NCI-H2227 (cell line): ENCODE data around the gene EFCAB11.

ENCODE experiments used
- DNase-seq: peaks from one replicate; lab custom pipeline; 2025; ENCODE audit not compliant: unreplicated experiment; lab: John Stamatoyannopoulos, UW

The EFCAB11 gene

GRCh38 chr14:89775946-89776345, 178.6 kb downstream of the EFCAB11 start:
- no peak for DNase-seq

- no peak for DNase-seq
These were observed 179.4 kb downstream of the EFCAB11 start for GRCh38 chr14:89775151-89775550.

GRCh38 chr14:89773644-89774316, 180.8 kb downstream of the EFCAB11 start:
- DNase-seq, result no peak

GRCh38 chr14:89773151-89773550, 181.4 kb downstream of the EFCAB11 start:
- no peak for DNase-seq

- no peak for DNase-seq
These were observed 183.3 kb downstream of the EFCAB11 start for GRCh38 chr14:89771251-89771650.

GRCh38 chr14:89767861-89768268, 186.7 kb downstream of the EFCAB11 start:
- no peak for DNase-seq

GRCh38 chr14:89767131-89767530, 187.4 kb downstream of the EFCAB11 start:
- no peak for DNase-seq

GRCh38 chr14:89765346-89765745, 189.2 kb downstream of the EFCAB11 start:
- no peak for DNase-seq

- no peak for DNase-seq
These were observed 194.4 kb downstream of the EFCAB11 start for GRCh38 chr14:89760086-89760485.

GRCh38 chr14:89757313-89757939, 197.1 kb downstream of the EFCAB11 start:
- no peak for DNase-seq

- DNase-seq, result no peak
These were observed 198.7 kb downstream of the EFCAB11 start for GRCh38 chr14:89755816-89756215.

GRCh38 chr14:89753828-89754412, 200.6 kb downstream of the EFCAB11 start:
- DNase-seq, result no peak

GRCh38 chr14:89750908-89751392, 203.6 kb downstream of the EFCAB11 start:
- no peak for DNase-seq

GRCh38 chr14:89750281-89750755, 204.2 kb downstream of the EFCAB11 start:
- DNase-seq, result no peak

GRCh38 chr14:89748004-89748403, 206.5 kb downstream of the EFCAB11 start:
- no peak for DNase-seq

- no peak for DNase-seq
These were observed 207.4 kb downstream of the EFCAB11 start for GRCh38 chr14:89747126-89747525.

- no peak for DNase-seq
These were observed 207.9 kb downstream of the EFCAB11 start for GRCh38 chr14:89746654-89747053.

GRCh38 chr14:89746135-89746534, 208.4 kb downstream of the EFCAB11 start:
- no peak for DNase-seq
